Duodenal mucosa (tissue), 2 donors: ENCODE data around the gene RMC1.

ENCODE experiments used
- H3K27ac ChIP-seq: one replicate; pipeline ENCODE4 v1.7.0; 2013; ENCODE audit warnings: low read depth, low read length
- H3K27me3 ChIP-seq, 2 donors: one replicate each; pipeline ENCODE4 v1.7.0; 2013; ENCODE audit warnings: low read length in 2 of 2, control low read depth in 1 of 2; ENCODE audit not compliant: insufficient read depth in 2 of 2, control insufficient read depth in 1 of 2
- H3K36me3 ChIP-seq, 2 donors: one replicate each; pipeline ENCODE4 v1.7.0; 2013; ENCODE audit warnings: low read length in 2 of 2, control low read depth in 1 of 2; ENCODE audit not compliant: insufficient read depth in 2 of 2, control insufficient read depth in 1 of 2
- H3K4me1 ChIP-seq, 2 donors: one replicate each; pipeline ENCODE4 v1.7.0; 2013; ENCODE audit warnings: low read length in 2 of 2, control low read depth in 1 of 2; ENCODE audit not compliant: insufficient read depth in 2 of 2, control insufficient read depth in 1 of 2
- H3K4me3 ChIP-seq, 2 donors: one replicate each; pipeline ENCODE4 v1.7.0; 2013; ENCODE audit warnings: low read length in 2 of 2, low read depth in 1 of 2
- H3K9ac ChIP-seq, 2 donors: one replicate each; pipeline ENCODE4 v1.7.0; 2013; ENCODE audit warnings: low read length in 2 of 2, low read depth in 1 of 2
- H3K9me3 ChIP-seq, 2 donors: one replicate each; pipeline ENCODE4 v1.7.0; 2013; ENCODE audit warnings: low read length in 2 of 2, control low read depth in 1 of 2; ENCODE audit not compliant: control insufficient read depth in 1 of 2

Gene RMC1

DNA sequence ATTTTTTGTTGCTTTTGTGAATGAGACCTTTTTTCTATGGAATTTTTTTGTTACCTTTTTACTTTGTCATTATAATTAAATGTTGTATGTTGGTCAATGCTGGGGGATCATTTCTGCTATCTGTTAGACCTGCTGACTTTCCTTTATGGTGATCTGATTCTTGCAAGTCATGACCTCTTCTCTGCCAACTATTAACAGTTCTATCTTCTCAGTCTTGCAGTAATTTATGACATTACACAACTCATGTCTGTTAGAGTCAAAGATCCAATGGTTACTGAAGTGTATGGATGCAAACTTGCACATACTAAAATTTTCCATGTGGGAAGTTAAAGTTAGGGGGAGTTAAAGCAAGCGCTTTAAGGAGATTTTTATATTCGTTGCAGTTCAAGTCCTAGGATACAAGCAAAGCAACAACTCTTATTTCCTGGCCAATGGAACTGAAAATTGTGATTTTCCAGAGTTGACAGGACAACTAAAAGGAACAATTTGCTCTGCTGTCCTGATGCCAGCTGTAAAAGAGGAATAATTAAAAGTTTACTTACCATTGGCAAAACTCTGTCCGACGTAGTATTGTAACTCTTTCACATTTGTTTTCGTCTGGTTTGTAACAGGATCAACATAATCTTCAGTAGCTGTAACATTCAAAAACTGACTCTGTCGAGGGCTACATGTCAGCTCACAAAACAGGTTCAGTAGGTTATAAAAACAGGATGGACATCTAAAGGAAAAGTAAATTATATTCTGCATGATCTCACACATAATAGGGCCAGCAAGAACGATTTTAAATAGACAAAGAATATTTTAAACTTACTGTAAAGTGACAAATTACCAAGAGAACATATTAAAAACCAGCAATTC lies 65.2 kb downstream of the RMC1 start:
- H3K4me1 ChIP-seq = peaks cover 0 to 12% of the 10 kb centered on the region in 2 donors
- H3K9ac ChIP-seq = no peak overlapping the region
- no peak overlapping the region for H3K4me3 ChIP-seq
- H3K36me3 ChIP-seq = peaks cover 13 to 52% of the 10 kb centered on the region in 2 donors
- no peaks in the 10 kb centered on the region for H3K27me3 ChIP-seq
- no peaks in the 10 kb centered on the region for H3K9me3 ChIP-seq
- no peak overlapping the region for H3K27ac ChIP-seq

DNA sequence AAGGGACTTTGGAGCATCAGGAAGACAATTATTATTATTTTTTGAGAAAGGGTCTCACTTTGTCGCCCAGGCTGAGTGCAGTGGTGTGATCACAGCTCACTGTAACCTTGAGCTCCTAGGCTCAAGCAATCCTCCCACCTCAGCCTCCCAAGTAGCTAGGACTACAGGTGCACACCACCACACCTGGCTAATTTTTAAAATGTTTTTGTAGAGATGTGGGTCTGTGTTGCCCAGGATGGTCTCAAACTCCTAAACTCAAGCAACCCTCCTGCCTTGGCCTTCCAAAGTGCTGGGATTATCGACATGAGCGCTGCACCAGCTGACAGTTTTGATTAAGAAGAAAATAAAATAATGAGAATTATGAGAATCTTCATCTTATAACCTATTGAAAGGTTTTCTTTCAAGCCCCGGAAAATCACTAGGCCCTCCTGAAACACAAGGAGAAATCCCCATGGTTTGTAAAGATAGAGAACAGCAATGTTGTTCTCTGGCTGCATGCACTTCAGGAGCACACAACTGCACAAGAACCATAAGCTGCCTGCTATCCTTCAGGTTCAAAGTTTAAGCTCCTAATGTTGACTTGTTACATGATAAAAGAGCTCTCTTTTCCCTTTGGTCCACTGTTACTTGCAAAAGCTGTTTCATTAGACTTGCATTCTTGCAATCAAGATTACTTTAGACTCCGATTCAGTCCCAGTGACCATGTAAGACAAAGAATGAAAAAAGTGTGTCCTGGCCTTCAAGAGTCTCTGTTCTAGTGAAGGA lies 66.2 kb downstream of the RMC1 start:
- Histone ChIP-seq H3K27ac (no peak overlapping the region), H3K4me1 (peaks cover 0 to 20% of the 10 kb centered on the region in 2 donors), H3K9me3 (no peaks in the 10 kb centered on the region), H3K9ac (no peak overlapping the region), H3K27me3 (no peaks in the 10 kb centered on the region), H3K4me3 (no peak overlapping the region), H3K36me3 (peaks cover 13 to 47% of the 10 kb centered on the region in 2 donors)

DNA sequence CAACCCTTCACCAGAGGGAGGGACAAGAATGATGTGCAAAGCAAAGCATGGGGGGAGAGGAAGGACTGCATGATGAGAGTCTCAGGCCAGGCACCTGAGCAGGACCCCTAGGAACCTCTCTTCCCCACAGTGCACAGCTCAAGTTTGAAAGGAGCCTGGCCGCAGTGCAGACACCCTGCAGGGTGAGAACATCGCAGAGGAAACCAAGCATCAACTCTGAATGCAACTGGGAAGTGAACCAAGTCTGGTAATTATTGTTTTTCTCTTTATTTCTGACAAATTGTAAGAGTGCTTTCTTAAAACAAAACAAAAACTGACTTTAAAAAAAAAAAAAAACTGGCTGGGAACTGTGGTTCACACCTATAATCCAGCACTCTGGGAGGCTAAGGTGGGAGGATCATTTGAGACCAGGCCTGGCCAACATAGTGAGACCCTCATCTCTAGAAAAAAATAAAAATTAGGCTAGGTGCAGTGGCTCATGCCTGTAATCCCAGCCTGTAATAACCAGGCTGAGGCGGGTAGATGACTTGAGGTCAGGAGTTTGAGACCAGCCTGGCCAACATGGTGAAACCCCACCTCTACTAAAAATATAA lies 67.7 kb downstream of the RMC1 start:
- H3K36me3 ChIP-seq = peaks cover 13 to 43% of the 10 kb centered on the region in 2 donors
- H3K4me1 ChIP-seq = peaks cover 5 to 27% of the 10 kb centered on the region in 2 donors
- H3K9me3 ChIP-seq = no peaks in the 10 kb centered on the region
- H3K27me3 ChIP-seq = no peaks in the 10 kb centered on the region
- no peak overlapping the region for H3K27ac ChIP-seq
- no peak overlapping the region for H3K4me3 ChIP-seq
- no peak overlapping the region for H3K9ac ChIP-seq

DNA sequence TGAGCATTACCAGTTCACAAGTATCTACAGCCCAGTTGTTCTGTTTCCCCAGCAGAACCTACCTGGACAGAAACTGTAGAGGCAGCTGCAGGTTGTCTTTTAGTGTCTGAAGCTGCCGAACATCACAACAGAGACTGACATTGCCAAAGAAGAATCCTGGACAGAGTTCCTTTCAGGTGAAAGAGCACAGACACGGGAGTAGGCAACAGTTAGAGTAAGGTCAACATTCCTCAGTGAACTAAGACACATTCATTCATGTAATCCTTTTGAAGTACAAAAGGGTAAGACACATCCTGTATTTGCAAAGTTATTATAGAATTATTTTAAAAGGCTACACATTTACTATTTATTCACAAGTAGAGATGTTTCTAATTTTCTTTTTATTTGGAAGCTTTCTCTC lies 68.7 kb downstream of the RMC1 start:
- Histone ChIP-seq H3K4me3 (no peak overlapping the region), H3K9ac (no peak overlapping the region), H3K4me1 (peaks cover 5 to 27% of the 10 kb centered on the region in 2 donors), H3K9me3 (no peaks in the 10 kb centered on the region), H3K27me3 (no peaks in the 10 kb centered on the region), H3K36me3 (peaks cover 11 to 40% of the 10 kb centered on the region in 2 donors), H3K27ac (no peak overlapping the region)

- Histone ChIP-seq H3K4me3 (no peak overlapping the region), H3K9me3 (no peaks in the 10 kb centered on the region), H3K27ac (no peak overlapping the region), H3K4me1 (peaks cover 5 to 27% of the 10 kb centered on the region in 2 donors), H3K9ac (no peak overlapping the region), H3K36me3 (peaks cover 8 to 34% of the 10 kb centered on the region in 2 donors), H3K27me3 (no peaks in the 10 kb centered on the region)
Observed at GRCh38 chr18:23572570-23572969, 69.3 kb downstream of the RMC1 start.

- no peaks in the 10 kb centered on the region for H3K9me3 ChIP-seq
Observed at GRCh38 chr18:23573020-23573419, 69.7 kb downstream of the RMC1 start.

DNA sequence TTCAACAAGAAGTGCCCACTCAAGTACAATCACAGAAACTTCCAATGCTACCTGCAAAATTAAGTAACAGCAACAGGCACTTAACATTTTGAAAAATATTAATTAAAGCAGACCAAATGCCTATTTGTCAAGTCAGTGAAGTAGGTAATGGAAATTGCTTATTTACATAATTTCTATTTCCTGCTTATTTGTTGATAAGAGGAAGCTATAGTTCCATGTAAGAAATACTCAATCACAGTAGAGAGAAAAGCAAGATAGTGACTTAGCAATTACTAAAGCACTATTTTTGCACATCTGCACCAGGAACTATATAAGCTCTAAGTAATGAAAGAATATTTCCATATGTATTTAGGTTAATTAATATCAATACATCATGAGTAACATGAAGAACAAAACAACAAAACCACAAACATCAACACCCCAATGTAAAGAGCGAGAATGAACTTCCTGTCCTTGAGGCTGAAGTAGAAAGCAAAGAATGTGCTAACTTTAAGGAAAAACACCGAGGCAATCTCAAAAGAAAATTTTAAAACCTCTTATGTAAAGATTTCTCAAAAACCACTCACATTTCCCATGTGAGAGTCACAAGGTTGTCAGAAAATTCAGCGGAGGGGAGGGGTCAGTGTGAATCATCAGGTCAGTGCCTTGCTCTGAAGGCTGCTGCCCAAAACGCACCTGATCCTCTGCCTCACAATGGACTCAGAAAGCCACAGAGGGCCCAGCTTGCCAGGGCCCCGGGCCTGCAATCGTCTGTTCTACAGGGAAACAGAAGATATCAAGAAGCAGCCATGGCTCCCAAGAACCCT lies 70.5 kb downstream of the RMC1 start:
- Histone ChIP-seq H3K27ac (no peak overlapping the region), H3K27me3 (no peaks in the 10 kb centered on the region), H3K4me1 (peaks cover 5 to 27% of the 10 kb centered on the region in 2 donors), H3K36me3 (peaks cover 3 to 26% of the 10 kb centered on the region in 2 donors), H3K9me3 (no peaks in the 10 kb centered on the region), H3K9ac (no peak overlapping the region), H3K4me3 (no peak overlapping the region)

More at GRCh38 chr18:23573020-23573419, 69.7 kb downstream of the RMC1 start:
- H3K36me3 ChIP-seq = peaks cover 8 to 32% of the 10 kb centered on the region in 2 donors
- H3K27me3 ChIP-seq = no peaks in the 10 kb centered on the region
- no peak overlapping the region for H3K27ac ChIP-seq
- peaks cover 5 to 27% of the 10 kb centered on the region in 2 donors for H3K4me1 ChIP-seq
- no peak overlapping the region for H3K4me3 ChIP-seq
- no peak overlapping the region for H3K9ac ChIP-seq

GRCh38 chr18:23574611-23575308 lies 71.4 kb downstream of the RMC1 start:
- H3K27ac ChIP-seq = no peak overlapping the region
- peaks cover 5 to 24% of the 10 kb centered on the region in 2 donors for H3K4me1 ChIP-seq
- no peak overlapping the region for H3K9ac ChIP-seq
- H3K9me3 ChIP-seq = no peaks in the 10 kb centered on the region
- peaks cover 3 to 27% of the 10 kb centered on the region in 2 donors for H3K36me3 ChIP-seq
- no peaks in the 10 kb centered on the region for H3K27me3 ChIP-seq
- H3K4me3 ChIP-seq = no peak overlapping the region

DNA sequence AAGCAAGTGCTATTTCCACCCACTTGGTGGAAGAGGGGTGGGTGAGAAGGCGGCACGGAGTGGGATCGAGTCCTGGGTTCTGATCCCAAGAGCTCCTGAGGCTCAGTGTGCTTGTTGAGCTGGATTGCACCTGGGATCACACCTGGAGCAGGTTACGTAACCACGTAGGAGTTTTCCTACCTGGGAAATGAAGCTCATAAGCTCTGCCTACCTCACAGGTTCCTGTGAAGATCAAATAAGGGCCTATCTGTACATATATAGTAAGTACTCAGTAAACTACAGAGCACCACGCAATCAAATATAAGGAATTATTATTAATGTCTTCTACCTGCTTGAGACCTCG lies 72.0 kb downstream of the RMC1 start:
- H3K27me3 ChIP-seq = no peaks in the 10 kb centered on the region
- no peaks in the 10 kb centered on the region for H3K9me3 ChIP-seq
- H3K4me3 ChIP-seq = no peak overlapping the region
- H3K36me3 ChIP-seq = peaks cover 5 to 26% of the 10 kb centered on the region in 2 donors
- no peak overlapping the region for H3K27ac ChIP-seq
- peaks cover 5 to 23% of the 10 kb centered on the region in 2 donors for H3K4me1 ChIP-seq
- H3K9ac ChIP-seq = no peak overlapping the region
